ENCODE results near the gene PIGBOS1. TPM values are rescaled to one million over a fixed set of nuclear protein-coding genes. Genes with fewer than 3 reads are reported as not detected.

PIGBOS1 gene
- total RNA-seq, 1 experiment from 2014 or later, result 13.0 TPM

GRCh38 chr15:55276324-55276723 is 42.6 kb downstream of the PIGBOS1 start (continued):
- TF ChIP-seq IRF1 (CRISPR knock-in tag; IDR thresholded peaks at IDR 0.05) (no peak), CREB1 (CRISPR knock-in tag; IDR thresholded peaks at IDR 0.05) (no peak), GABPB1 (CRISPR knock-in tag; IDR thresholded peaks at IDR 0.05) (no peak), ZNF416 (CRISPR knock-in tag; IDR thresholded peaks at IDR 0.05) (no peak)

- TF ChIP-seq MYBL2 (CRISPR knock-in tag; IDR thresholded peaks at IDR 0.05) (no peak), NR2C2 (CRISPR knock-in tag; IDR thresholded peaks at IDR 0.05) (no peak), EMX1 (CRISPR knock-in tag; IDR thresholded peaks at IDR 0.05) (no peak), OVOL2 (CRISPR knock-in tag; IDR thresholded peaks at IDR 0.05; ENCODE audit: borderline replicate concordance) (no peak), PRRX2 (CRISPR knock-in tag; IDR thresholded peaks at IDR 0.05) (no peak), NFYB (CRISPR knock-in tag; conservative IDR thresholded peaks at IDR 0.05; ENCODE audit: low read depth) (no peak), JUN (CRISPR knock-in tag; IDR thresholded peaks at IDR 0.05) (no peak)
- no peak for ATAC-seq
- CTCF ChIA-PET, result interaction anchor here (1.4 kb wide), 1 partner anchor 19 kb away, joined by 3 read pairs; no protein-coding TSS in a partner anchor
- no peak for DNase-seq (ENCODE audit: low spot score)
- POLR2A ChIA-PET, result no interaction called here
- H3K36me3 Mint-ChIP-seq, result no peaks in the 10 kb centered on the region
- H3K27ac Mint-ChIP-seq, result no peak overlapping the region
- no peaks in the 10 kb centered on the region for H3K27me3 Mint-ChIP-seq (ENCODE audit: low read depth)
- H3K9me3 Mint-ChIP-seq, result peaks cover 5% of the 10 kb centered on the region; the same call in 1 of the 2 replicates
- H3K4me1 Mint-ChIP-seq, result no peaks in the 10 kb centered on the region
- H3K4me3 Mint-ChIP-seq, result no peak overlapping the region
Observed at GRCh38 chr15:55270291-55270690, 48.6 kb downstream of the PIGBOS1 start.

DNA sequence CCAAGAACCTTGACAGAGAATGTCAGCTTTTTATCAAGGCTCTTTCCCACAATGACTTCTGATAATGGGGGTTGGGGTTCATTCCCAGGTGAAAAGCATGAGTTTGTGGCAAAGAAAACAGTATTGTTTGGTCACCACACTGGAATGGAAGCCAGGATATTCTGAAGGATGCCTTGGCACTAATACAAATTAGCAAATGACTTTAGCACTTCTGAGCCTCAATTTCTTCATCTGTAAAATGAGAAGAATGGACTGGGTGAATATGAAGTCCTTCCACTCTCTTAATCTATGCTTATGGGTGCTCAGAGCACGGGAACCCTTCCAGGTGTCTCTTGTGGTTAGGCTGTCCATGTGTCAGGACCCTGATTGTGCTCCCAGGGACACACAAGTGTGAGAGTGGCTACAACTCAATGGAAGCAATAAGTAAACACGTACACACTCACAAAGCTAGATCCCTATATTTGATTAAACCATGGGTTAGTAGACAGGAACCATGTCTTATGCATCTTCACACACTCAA is 50.7 kb downstream of the PIGBOS1 start:
- TF ChIP-seq, protein P1, sequence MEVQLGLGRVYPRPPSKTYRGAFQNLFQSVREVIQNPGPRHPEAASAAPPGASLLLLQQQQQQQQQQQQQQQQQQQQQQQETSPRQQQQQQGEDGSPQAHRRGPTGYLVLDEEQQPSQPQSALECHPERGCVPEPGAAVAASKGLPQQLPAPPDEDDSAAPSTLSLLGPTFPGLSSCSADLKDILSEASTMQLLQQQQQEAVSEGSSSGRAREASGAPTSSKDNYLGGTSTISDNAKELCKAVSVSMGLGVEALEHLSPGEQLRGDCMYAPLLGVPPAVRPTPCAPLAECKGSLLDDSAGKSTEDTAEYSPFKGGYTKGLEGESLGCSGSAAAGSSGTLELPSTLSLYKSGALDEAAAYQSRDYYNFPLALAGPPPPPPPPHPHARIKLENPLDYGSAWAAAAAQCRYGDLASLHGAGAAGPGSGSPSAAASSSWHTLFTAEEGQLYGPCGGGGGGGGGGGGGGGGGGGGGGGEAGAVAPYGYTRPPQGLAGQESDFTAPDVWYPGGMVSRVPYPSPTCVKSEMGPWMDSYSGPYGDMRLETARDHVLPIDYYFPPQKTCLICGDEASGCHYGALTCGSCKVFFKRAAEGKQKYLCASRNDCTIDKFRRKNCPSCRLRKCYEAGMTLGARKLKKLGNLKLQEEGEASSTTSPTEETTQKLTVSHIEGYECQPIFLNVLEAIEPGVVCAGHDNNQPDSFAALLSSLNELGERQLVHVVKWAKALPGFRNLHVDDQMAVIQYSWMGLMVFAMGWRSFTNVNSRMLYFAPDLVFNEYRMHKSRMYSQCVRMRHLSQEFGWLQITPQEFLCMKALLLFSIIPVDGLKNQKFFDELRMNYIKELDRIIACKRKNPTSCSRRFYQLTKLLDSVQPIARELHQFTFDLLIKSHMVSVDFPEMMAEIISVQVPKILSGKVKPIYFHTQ (CRISPR knock-in tag; IDR thresholded peaks at IDR 0.05), result no peak
- TF ChIP-seq NR1H2 (CRISPR knock-in tag; IDR thresholded peaks at IDR 0.05) (no peak), ZNF512 (CRISPR knock-in tag; IDR thresholded peaks at IDR 0.05; ENCODE audit: borderline replicate concordance) (no peak), ZNF138 (CRISPR knock-in tag; conservative IDR thresholded peaks at IDR 0.05) (no peak), ZNF219 (CRISPR knock-in tag; IDR thresholded peaks at IDR 0.05; ENCODE audit: borderline replicate concordance) (no peak), NFYB (CRISPR knock-in tag; conservative IDR thresholded peaks at IDR 0.05; ENCODE audit: low read depth) (no peak), HMGXB4 (CRISPR knock-in tag; IDR thresholded peaks at IDR 0.05) (no peak), SOX15 (CRISPR knock-in tag; IDR thresholded peaks at IDR 0.05) (no peak), FOXK1 (CRISPR knock-in tag; IDR thresholded peaks at IDR 0.05) (no peak)
- TF ChIP-seq, protein P2, sequence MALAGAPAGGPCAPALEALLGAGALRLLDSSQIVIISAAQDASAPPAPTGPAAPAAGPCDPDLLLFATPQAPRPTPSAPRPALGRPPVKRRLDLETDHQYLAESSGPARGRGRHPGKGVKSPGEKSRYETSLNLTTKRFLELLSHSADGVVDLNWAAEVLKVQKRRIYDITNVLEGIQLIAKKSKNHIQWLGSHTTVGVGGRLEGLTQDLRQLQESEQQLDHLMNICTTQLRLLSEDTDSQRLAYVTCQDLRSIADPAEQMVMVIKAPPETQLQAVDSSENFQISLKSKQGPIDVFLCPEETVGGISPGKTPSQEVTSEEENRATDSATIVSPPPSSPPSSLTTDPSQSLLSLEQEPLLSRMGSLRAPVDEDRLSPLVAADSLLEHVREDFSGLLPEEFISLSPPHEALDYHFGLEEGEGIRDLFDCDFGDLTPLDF (CRISPR knock-in tag; IDR thresholded peaks at IDR 0.05), result no peak
- TF ChIP-seq, protein P3, sequence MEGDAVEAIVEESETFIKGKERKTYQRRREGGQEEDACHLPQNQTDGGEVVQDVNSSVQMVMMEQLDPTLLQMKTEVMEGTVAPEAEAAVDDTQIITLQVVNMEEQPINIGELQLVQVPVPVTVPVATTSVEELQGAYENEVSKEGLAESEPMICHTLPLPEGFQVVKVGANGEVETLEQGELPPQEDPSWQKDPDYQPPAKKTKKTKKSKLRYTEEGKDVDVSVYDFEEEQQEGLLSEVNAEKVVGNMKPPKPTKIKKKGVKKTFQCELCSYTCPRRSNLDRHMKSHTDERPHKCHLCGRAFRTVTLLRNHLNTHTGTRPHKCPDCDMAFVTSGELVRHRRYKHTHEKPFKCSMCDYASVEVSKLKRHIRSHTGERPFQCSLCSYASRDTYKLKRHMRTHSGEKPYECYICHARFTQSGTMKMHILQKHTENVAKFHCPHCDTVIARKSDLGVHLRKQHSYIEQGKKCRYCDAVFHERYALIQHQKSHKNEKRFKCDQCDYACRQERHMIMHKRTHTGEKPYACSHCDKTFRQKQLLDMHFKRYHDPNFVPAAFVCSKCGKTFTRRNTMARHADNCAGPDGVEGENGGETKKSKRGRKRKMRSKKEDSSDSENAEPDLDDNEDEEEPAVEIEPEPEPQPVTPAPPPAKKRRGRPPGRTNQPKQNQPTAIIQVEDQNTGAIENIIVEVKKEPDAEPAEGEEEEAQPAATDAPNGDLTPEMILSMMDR (IDR thresholded peaks at IDR 0.05), result no peak
- POLR2A ChIA-PET, result no interaction called here
- H3K36me3 Mint-ChIP-seq, result no peaks in the 10 kb centered on the region
- H3K27ac Mint-ChIP-seq, result no peak overlapping the region
- DNase-seq (ENCODE audit: low spot score) (no peak), ATAC-seq (no peak)
- CTCF ChIA-PET, result no interaction called here
- no peak overlapping the region for H3K4me3 Mint-ChIP-seq
- no peaks in the 10 kb centered on the region for H3K4me1 Mint-ChIP-seq
- peaks cover 5% of the 10 kb centered on the region; the same call in 1 of the 2 replicates for H3K9me3 Mint-ChIP-seq
- H3K27me3 Mint-ChIP-seq (ENCODE audit: low read depth), result no peaks in the 10 kb centered on the region
